Measurements from ENCODE around the gene NAB2. TPM values are rescaled to one million over a fixed set of nuclear protein-coding genes. Genes with fewer than 3 reads are reported as not detected.
A peak's percentile ranks its signal among the peaks of the same experiment; 100 is the strongest.

NAB2 gene
- total and polyA plus RNA-seq, 9 of the 15 experiments (the other 6 are each of a cell fraction or from before 2014, with no cell fraction given) = 0.45 to 40.9 (median 20.4) TPM

- TF ChIP-seq HNRNPK (IDR thresholded peaks at IDR 0.05; ENCODE audit: low read depth, low read length, poor library complexity, severe bottlenecking) = no peak
- TF ChIP-seq GATAD2B (IDR thresholded peaks at IDR 0.05; ENCODE audit: borderline replicate concordance) = no peak
- TF ChIP-seq SP1 (CRISPR knock-in tag; IDR thresholded peaks at IDR 0.05) = peak; percentile 17; the same call in 1 of the 2 replicates
- TF ChIP-seq BRD9 (IDR thresholded peaks at IDR 0.05; ENCODE audit: low read depth, partially characterized antibody) = peak; percentile 60
- no peak for TF ChIP-seq MAFG (tag; conservative IDR thresholded peaks at IDR 0.05)
- 0 out of 2 replicates have a peak, but pooled peaks have one; percentile 33 for TF ChIP-seq RB1 (IDR thresholded peaks at IDR 0.05; ENCODE audit: low read depth)
- no peak for TF ChIP-seq WHSC1 (IDR thresholded peaks at IDR 0.05; ENCODE audit: low read length)
- TF ChIP-seq TAF15 (IDR thresholded peaks at IDR 0.05; ENCODE audit: low read depth, low read length) = no peak
- peak; percentile 59 for TF ChIP-seq TAF1 (IDR thresholded peaks at IDR 0.05; ENCODE audit: control insufficient read depth, extremely low read depth, insufficient read depth, low read length, severe bottlenecking)
- no peak; the same call in 1 of the 2 replicates for TF ChIP-seq ATF4 (CRISPR knock-in tag; IDR thresholded peaks at IDR 0.05)
- TF ChIP-seq POLR3G (IDR thresholded peaks at IDR 0.05; ENCODE audit: extremely low read depth, insufficient read length, insufficient replicate concordance) = no peak
- TF ChIP-seq ZNF121 (CRISPR knock-in tag; conservative IDR thresholded peaks at IDR 0.05) = no peak
- no peak for TF ChIP-seq ZNF586 (CRISPR knock-in tag; conservative IDR thresholded peaks at IDR 0.05)
- TF ChIP-seq FOXA1 (IDR thresholded peaks at IDR 0.05; ENCODE audit: borderline replicate concordance) = no peak
- no peak for TF ChIP-seq NCOA1 (IDR thresholded peaks at IDR 0.05; ENCODE audit: low read depth)
- TF ChIP-seq ZNF274 (IDR thresholded peaks at IDR 0.05; ENCODE audit: borderline replicate concordance, low read depth, low read length) = no peak
- TF ChIP-seq TCF7L2 (IDR thresholded peaks at IDR 0.05; ENCODE audit: low read depth, low read length) = no peak
- TF ChIP-seq GATA2 (CRISPR knock-in tag; IDR thresholded peaks at IDR 0.05) = no peak
- no peak; a peak in 1 of 4 replicates for TF ChIP-seq MAZ (CRISPR knock-in tag; conservative IDR thresholded peaks at IDR 0.05 in 1 of 2, IDR thresholded peaks at IDR 0.05 in 1 of 2)
- TF ChIP-seq HDAC2 (IDR thresholded peaks at IDR 0.05) = peak; percentile 12; the same call in 1 of the 2 replicates
- no peak for TF ChIP-seq ZNF212 (CRISPR knock-in tag; IDR thresholded peaks at IDR 0.05)
- TF ChIP-seq FOXP4 (CRISPR knock-in tag; IDR thresholded peaks at IDR 0.05; ENCODE audit: borderline replicate concordance) = no peak
- 0 out of 2 replicates have a peak, but pooled peaks have one; percentile 47 for TF ChIP-seq ZNF224 (CRISPR knock-in tag; IDR thresholded peaks at IDR 0.05)
- no peak for TF ChIP-seq ZNF740 (CRISPR knock-in tag; IDR thresholded peaks at IDR 0.05)
- no peak for TF ChIP-seq ZNF740 (tag; IDR thresholded peaks at IDR 0.05)
- TF ChIP-seq MCM7 (IDR thresholded peaks at IDR 0.05) = no peak
- no peak for TF ChIP-seq ZNF140 (CRISPR knock-in tag; IDR thresholded peaks at IDR 0.05)
Observed at GRCh38 chr12:57111031-57111734, 22.3 kb downstream of the NAB2 start, which contains the start of gene STAT6 (continued).

Measured in K562 (cell line).